ENCODE results near the gene ZNF628.

GRCh38 chr19:55483706-55484592 is 7.5 kb downstream of the ZNF628 start:
- TF ChIP-seq CTCF (IDR thresholded peaks at IDR 0.05) (no peak), POLR2A (IDR thresholded peaks at IDR 0.05) (no peak)
